ENCODE data around the gene COMMD1. TPM values are rescaled to one million over a fixed set of nuclear protein-coding genes. Genes with fewer than 3 reads are reported as not detected.

The COMMD1 gene
- total RNA-seq, 4 donors from 2014 or later: 76.0 to 132 (median 100) TPM

DNA sequence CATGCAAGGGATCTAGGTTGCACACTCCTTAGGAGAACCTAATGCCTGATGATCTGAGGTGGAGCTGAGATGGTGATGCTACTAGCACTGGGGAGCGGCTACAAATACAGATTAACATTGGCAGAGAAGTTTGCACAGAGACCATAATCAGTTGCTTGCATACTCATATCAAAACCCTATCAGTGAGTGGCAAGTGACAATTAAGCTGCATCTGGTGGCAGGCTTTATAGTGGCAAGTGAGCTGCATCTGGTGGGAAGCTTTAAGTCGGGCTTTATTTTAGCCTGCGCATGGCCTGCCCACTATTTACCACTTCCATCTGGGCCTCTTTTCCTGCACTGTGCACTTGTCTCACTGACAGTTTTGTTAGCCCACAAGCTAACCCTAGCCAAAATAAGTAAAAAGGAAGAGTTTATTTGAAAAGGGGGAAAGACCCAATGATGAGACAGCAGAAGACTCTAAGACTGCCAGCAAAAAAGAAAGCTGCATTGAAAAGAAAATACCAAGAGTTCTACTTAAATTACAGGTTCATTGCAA lies 149.5 kb downstream of the COMMD1 start:
- Histone ChIP-seq H3K4me3 (replicated peaks in 1 of 3) (no peak overlapping the region), H3K9me3 (no peaks in the 10 kb centered on the region), H3K36me3 (no peaks in the 10 kb centered on the region), H3K4me1 (peaks cover 6 to 8% of the 10 kb centered on the region in 2 donors), H3K27ac (no peak overlapping the region), H3K27me3 (no peaks in the 10 kb centered on the region)
- intact Hi-C loops (cut with DNase I): no loop called here
- TF ChIP-seq CTCF (IDR thresholded peaks at IDR 0.05) (no peak), POLR2A (IDR thresholded peaks at IDR 0.05) (no peak)
- no peak for DNase-seq
- 94 to 99% methylated on average over 3 of the region's 3 CpGs for WGBS, 2 donors

DNA sequence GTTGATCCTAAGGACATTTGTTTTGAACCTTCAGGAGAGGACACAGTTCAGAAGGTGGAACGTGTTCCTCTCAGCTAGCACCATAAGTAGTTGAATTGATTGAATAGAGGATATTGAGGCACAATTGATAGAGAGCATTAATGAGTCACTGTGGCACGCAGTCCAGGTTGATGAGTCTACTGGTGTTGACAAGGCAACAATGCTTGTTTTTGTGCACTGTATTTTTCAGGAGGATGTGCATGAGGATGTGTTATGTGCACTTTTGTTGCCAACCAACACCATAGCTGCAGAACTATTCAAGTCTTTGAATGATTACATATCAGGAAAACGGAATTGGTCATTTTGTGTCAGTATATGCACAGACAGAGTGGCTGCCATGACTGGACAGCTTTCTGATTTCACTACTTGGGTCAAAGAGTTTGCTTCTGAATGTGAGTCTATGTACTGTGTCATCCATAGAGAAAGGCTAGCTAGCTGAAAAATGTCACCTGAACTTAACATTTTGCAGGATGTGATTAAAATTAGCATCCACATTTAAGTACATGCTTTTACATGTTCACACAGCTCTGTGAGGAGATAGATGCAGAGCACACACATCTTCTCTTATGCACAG lies 150.4 kb downstream of the COMMD1 start:
- no peak for DNase-seq
- no peak for TF ChIP-seq CTCF (IDR thresholded peaks at IDR 0.05)
- no peak for TF ChIP-seq POLR2A (IDR thresholded peaks at IDR 0.05)
- H3K27ac ChIP-seq: no peak overlapping the region
- no peaks in the 10 kb centered on the region for H3K9me3 ChIP-seq
- peaks cover 0 to 3% of the 10 kb centered on the region in 2 donors for H3K4me1 ChIP-seq
- H3K36me3 ChIP-seq: no peaks in the 10 kb centered on the region
- 89 to 92% methylated on average over 3 of the region's 3 CpGs for WGBS, 2 donors
- no peak overlapping the region for H3K4me3 ChIP-seq (replicated peaks in 1 of 3)
- no peaks in the 10 kb centered on the region for H3K27me3 ChIP-seq
- intact Hi-C loops (cut with DNase I): no loop called here

DNA sequence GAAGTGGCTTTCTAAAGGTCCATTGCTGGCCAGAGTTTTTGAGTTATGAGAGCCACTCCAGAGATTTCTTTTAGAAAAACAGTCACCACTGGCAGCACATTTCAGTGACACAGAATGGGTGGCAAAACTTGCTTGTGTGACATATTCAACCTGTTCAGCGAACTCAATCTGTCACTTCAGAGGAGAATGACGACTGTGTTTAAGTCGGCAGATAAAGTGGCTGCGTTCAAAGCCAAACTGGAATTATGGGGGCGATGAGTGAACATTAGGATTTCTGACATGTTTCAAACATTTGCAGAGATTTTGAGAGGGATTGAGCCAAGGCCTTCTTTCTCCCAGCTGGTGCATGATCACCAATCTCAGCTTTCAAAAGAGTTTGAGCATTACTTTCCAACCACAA lies 150.9 kb downstream of the COMMD1 start:
- no peak for DNase-seq
- no peak overlapping the region for H3K27ac ChIP-seq
- TF ChIP-seq POLR2A (IDR thresholded peaks at IDR 0.05) (no peak), CTCF (IDR thresholded peaks at IDR 0.05) (no peak)
- no peaks in the 10 kb centered on the region for H3K4me1 ChIP-seq
- H3K4me3 ChIP-seq (replicated peaks in 1 of 3): no peak overlapping the region
- intact Hi-C loops (cut with DNase I): no loop called here
- WGBS, 2 donors: 43 to 70% methylated on average over 5 of the region's 5 CpGs
- no peaks in the 10 kb centered on the region for H3K27me3 ChIP-seq
- no peaks in the 10 kb centered on the region for H3K36me3 ChIP-seq
- no peaks in the 10 kb centered on the region for H3K9me3 ChIP-seq

DNA sequence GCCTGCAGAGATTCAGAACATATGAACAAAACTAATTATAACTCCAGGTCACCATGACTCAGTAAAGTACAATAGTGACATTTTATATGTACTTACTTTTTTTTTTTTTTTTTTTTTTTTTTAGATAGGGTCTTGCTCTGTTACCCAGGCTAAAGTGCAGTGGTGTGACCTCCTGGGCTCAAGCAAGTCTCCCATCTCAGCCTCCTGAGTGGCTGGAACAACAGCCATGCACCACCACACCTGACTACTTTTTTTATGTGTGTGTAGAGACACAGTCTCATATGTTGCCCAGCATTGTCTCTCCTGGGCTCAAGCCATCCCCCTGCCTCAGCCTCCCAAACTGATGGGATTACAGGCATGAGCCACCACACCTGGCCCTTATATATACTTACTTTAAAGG lies 159.8 kb downstream of the COMMD1 start:
- H3K4me3 ChIP-seq (replicated peaks in 1 of 3): no peak overlapping the region
- H3K36me3 ChIP-seq: no peaks in the 10 kb centered on the region
- H3K27me3 ChIP-seq: no peaks in the 10 kb centered on the region
- H3K9me3 ChIP-seq: no peaks in the 10 kb centered on the region
- H3K4me1 ChIP-seq: no peaks in the 10 kb centered on the region
- no peak for DNase-seq
- H3K27ac ChIP-seq: no peak overlapping the region
- TF ChIP-seq POLR2A (IDR thresholded peaks at IDR 0.05) (no peak), CTCF (IDR thresholded peaks at IDR 0.05) (no peak)
- intact Hi-C loops (cut with DNase I): no loop called here

DNA sequence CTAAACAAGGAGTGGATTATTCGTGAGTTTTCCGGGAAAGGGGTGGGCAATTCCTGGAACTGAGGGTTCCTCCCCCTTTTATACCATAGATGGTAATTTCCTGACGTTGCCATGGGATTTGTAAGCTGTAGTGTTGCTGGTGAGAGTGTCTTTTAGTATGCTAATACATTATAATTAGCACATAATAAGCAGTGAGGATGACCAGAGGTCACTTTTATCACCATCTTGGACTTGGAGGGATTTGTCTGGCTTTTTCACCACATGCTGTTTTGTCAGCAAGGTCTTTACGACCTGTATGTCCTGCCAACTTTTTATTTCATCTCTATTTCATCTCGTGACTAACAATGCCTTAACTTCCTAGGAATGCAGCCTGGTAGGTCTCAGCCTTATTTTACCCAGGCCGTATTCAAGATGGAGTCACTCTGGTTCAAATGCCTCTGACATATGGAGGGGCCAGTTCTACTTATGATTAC lies 165.7 kb downstream of the COMMD1 start:
- intact Hi-C loops (cut with DNase I): no loop called here
- Histone ChIP-seq H3K4me1 (no peaks in the 10 kb centered on the region), H3K27ac (no peak overlapping the region), H3K36me3 (no peaks in the 10 kb centered on the region), H3K9me3 (no peaks in the 10 kb centered on the region), H3K27me3 (no peaks in the 10 kb centered on the region), H3K4me3 (replicated peaks in 1 of 3) (no peak overlapping the region)
- TF ChIP-seq CTCF (IDR thresholded peaks at IDR 0.05) (no peak), POLR2A (IDR thresholded peaks at IDR 0.05) (no peak)
- WGBS, 2 donors: 88 to 95% methylated on average over 6 of the region's 6 CpGs
- DNase-seq: no peak

Data from thyroid gland (tissue), 4 donors.